ENCODE results near the gene DYRK1A.

DYRK1A gene

GRCh38 chr21:37468909-37469308, 102.3 kb downstream of the DYRK1A start:
- Histone ChIP-seq H3K4me3 (peak overlapping the region in 1 of 10 experiments; percentile 7; a peak in 1 of 20 replicates), H3K4me1 (peaks cover 0 to 15% (median 9%) of the 10 kb centered on the region in 10 experiments; a peak in 12 of 20 replicates), H3K9me3 (replicated peaks in 1 of 11) (peaks cover 8 to 65% (median 46%) of the 10 kb centered on the region in 11 experiments), H3K27me3 (no peaks in the 10 kb centered on the region), H3K27ac (no peak overlapping the region), H3K9ac (no peak overlapping the region), H3K4me2 (no peak overlapping the region), H4K20me1 (peaks cover 16 to 96% (median 34%) of the 10 kb centered on the region in 11 experiments), H3K36me3 (peaks cover 49 to 96% (median 85%) of the 10 kb centered on the region in 11 experiments)
- no peak for TF ChIP-seq Cebpa-rat (IDR thresholded peaks at IDR 0.05)

- H3K9ac ChIP-seq = no peak overlapping the region
- H3K4me2 ChIP-seq = no peak overlapping the region
- H3K36me3 ChIP-seq = peaks cover 50 to 99% (median 83%) of the 10 kb centered on the region in 11 experiments
- peaks cover 8 to 65% (median 44%) of the 10 kb centered on the region in 11 experiments for H3K9me3 ChIP-seq (replicated peaks in 1 of 11)
- H3K4me1 ChIP-seq = peaks cover 0 to 15% (median 9%) of the 10 kb centered on the region in 10 experiments; a peak in 15 of 20 replicates
- no peaks in the 10 kb centered on the region for H3K27me3 ChIP-seq
- H4K20me1 ChIP-seq = peaks cover 19 to 96% (median 36%) of the 10 kb centered on the region in 11 experiments
- peak overlapping the region in 2 of 10 experiments; percentile 6 to 7; a peak in 1 of 20 replicates for H3K4me3 ChIP-seq
- TF ChIP-seq Cebpa-rat (IDR thresholded peaks at IDR 0.05) = no peak
- H3K27ac ChIP-seq = no peak overlapping the region
Measured at GRCh38 chr21:37469441-37469840, 102.9 kb downstream of the DYRK1A start.

GRCh38 chr21:37472581-37472980, 106.0 kb downstream of the DYRK1A start:
- no peak overlapping the region for H3K4me3 ChIP-seq
- peaks cover 41 to 99% (median 67%) of the 10 kb centered on the region in 11 experiments for H4K20me1 ChIP-seq
- H3K9me3 ChIP-seq (replicated peaks in 1 of 11) = peaks cover 8 to 40% (median 28%) of the 10 kb centered on the region in 11 experiments
- TF ChIP-seq Cebpa-rat (IDR thresholded peaks at IDR 0.05) = no peak
- no peaks in the 10 kb centered on the region for H3K27me3 ChIP-seq
- no peak overlapping the region for H3K9ac ChIP-seq
- no peak overlapping the region for H3K27ac ChIP-seq
- H3K4me1 ChIP-seq = peaks cover 7 to 19% (median 10%) of the 10 kb centered on the region in 10 experiments; a peak in 19 of 20 replicates
- H3K4me2 ChIP-seq = no peak overlapping the region
- H3K36me3 ChIP-seq = peaks cover 58 to 100% (median 85%) of the 10 kb centered on the region in 11 experiments

GRCh38 chr21:37473491-37473890, 106.9 kb downstream of the DYRK1A start:
- Histone ChIP-seq H3K27ac (no peak overlapping the region), H4K20me1 (peaks cover 47 to 98% (median 74%) of the 10 kb centered on the region in 11 experiments), H3K9ac (no peak overlapping the region), H3K4me2 (no peak overlapping the region), H3K4me1 (peaks cover 7 to 21% (median 14%) of the 10 kb centered on the region in 10 experiments; a peak in 19 of 20 replicates), H3K9me3 (replicated peaks in 1 of 11) (peaks cover 8 to 31% (median 19%) of the 10 kb centered on the region in 11 experiments), H3K27me3 (no peaks in the 10 kb centered on the region), H3K4me3 (no peak overlapping the region), H3K36me3 (peaks cover 50 to 98% (median 82%) of the 10 kb centered on the region in 11 experiments)
- TF ChIP-seq Cebpa-rat (IDR thresholded peaks at IDR 0.05) = no peak

- no peak overlapping the region for H3K4me3 ChIP-seq
- H3K27ac ChIP-seq = no peak overlapping the region
- no peak for TF ChIP-seq Cebpa-rat (IDR thresholded peaks at IDR 0.05)
- no peak overlapping the region for H3K9ac ChIP-seq
- peaks cover 2 to 22% (median 10%) of the 10 kb centered on the region in 11 experiments; a peak in 21 of 22 replicates for H3K9me3 ChIP-seq (replicated peaks in 1 of 11)
- H3K36me3 ChIP-seq = peaks cover 52 to 98% (median 80%) of the 10 kb centered on the region in 11 experiments
- peak overlapping the region in 1 of 11 experiments; percentile 36; a peak in 1 of 22 replicates for H3K4me2 ChIP-seq
- H3K27me3 ChIP-seq = no peaks in the 10 kb centered on the region
- H4K20me1 ChIP-seq = peaks cover 47 to 99% (median 74%) of the 10 kb centered on the region in 11 experiments
- peaks cover 7 to 21% (median 14%) of the 10 kb centered on the region in 10 experiments; a peak in 19 of 20 replicates for H3K4me1 ChIP-seq
Measured at GRCh38 chr21:37474342-37474741, 107.8 kb downstream of the DYRK1A start.

- Histone ChIP-seq H3K27ac (no peak overlapping the region), H3K9me3 (replicated peaks in 1 of 11) (peaks cover 0 to 12% (median under 1%) of the 10 kb centered on the region in 11 experiments; a peak in 6 of 22 replicates), H3K4me1 (peaks cover 7 to 21% (median 14%) of the 10 kb centered on the region in 10 experiments; a peak in 19 of 20 replicates), H3K4me3 (no peak overlapping the region), H3K36me3 (peaks cover 55 to 98% (median 83%) of the 10 kb centered on the region in 11 experiments), H4K20me1 (peaks cover 47 to 99% (median 74%) of the 10 kb centered on the region in 11 experiments), H3K27me3 (no peaks in the 10 kb centered on the region), H3K9ac (no peak overlapping the region), H3K4me2 (peak overlapping the region in 2 of 11 experiments; percentile 36 to 41; a peak in 3 of 22 replicates)
- no peak for TF ChIP-seq Cebpa-rat (IDR thresholded peaks at IDR 0.05)
Measured at GRCh38 chr21:37475186-37475868, 108.8 kb downstream of the DYRK1A start.

GRCh38 chr21:37478794-37479193, 112.2 kb downstream of the DYRK1A start:
- peaks cover 61 to 97% (median 82%) of the 10 kb centered on the region in 11 experiments for H3K36me3 ChIP-seq
- no peak overlapping the region for H3K27ac ChIP-seq
- no peak overlapping the region for H3K4me3 ChIP-seq
- H3K9ac ChIP-seq = no peak overlapping the region
- no peak for TF ChIP-seq Cebpa-rat (IDR thresholded peaks at IDR 0.05)
- no peaks in the 10 kb centered on the region for H3K9me3 ChIP-seq (replicated peaks in 1 of 11)
- H3K27me3 ChIP-seq = no peaks in the 10 kb centered on the region
- H3K4me2 ChIP-seq = no peak overlapping the region
- peaks cover 7 to 21% (median 14%) of the 10 kb centered on the region in 10 experiments; a peak in 19 of 20 replicates for H3K4me1 ChIP-seq
- peaks cover 30 to 91% (median 48%) of the 10 kb centered on the region in 11 experiments for H4K20me1 ChIP-seq

- Histone ChIP-seq H3K4me2 (no peak overlapping the region), H3K4me3 (no peak overlapping the region), H3K36me3 (peaks cover 80 to 97% (median 86%) of the 10 kb centered on the region in 11 experiments), H4K20me1 (peaks cover 0 to 65% (median 18%) of the 10 kb centered on the region in 11 experiments; a peak in 16 of 22 replicates), H3K27ac (no peak overlapping the region), H3K9me3 (replicated peaks in 1 of 11) (no peaks in the 10 kb centered on the region), H3K9ac (no peak overlapping the region), H3K4me1 (no peaks in the 10 kb centered on the region), H3K27me3 (no peaks in the 10 kb centered on the region)
- no peak for TF ChIP-seq Cebpa-rat (IDR thresholded peaks at IDR 0.05)
Measured at GRCh38 chr21:37483776-37484175, 117.2 kb downstream of the DYRK1A start.
